GM18511 (cell line): ENCODE results near the gene LRRC75A.
"Not testable (repeated sequence)": the region's sequence is repeated elsewhere in the genome, so short reads cannot be mapped to it uniquely, and the experiment has no call there.

Source experiments
- ATAC-seq: cut with Tn5 transposase; IDR thresholded peaks from one replicate; pipeline ENCODE4 v1.9.1; 2021; ENCODE audit warnings: mild to moderate bottlenecking, moderate library complexity; ENCODE audit not compliant: unreplicated experiment

Gene LRRC75A, protein sequence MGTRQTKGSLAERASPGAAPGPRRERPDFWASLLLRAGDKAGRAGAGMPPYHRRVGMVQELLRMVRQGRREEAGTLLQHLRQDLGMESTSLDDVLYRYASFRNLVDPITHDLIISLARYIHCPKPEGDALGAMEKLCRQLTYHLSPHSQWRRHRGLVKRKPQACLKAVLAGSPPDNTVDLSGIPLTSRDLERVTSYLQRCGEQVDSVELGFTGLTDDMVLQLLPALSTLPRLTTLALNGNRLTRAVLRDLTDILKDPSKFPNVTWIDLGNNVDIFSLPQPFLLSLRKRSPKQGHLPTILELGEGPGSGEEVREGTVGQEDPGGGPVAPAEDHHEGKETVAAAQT

DNA sequence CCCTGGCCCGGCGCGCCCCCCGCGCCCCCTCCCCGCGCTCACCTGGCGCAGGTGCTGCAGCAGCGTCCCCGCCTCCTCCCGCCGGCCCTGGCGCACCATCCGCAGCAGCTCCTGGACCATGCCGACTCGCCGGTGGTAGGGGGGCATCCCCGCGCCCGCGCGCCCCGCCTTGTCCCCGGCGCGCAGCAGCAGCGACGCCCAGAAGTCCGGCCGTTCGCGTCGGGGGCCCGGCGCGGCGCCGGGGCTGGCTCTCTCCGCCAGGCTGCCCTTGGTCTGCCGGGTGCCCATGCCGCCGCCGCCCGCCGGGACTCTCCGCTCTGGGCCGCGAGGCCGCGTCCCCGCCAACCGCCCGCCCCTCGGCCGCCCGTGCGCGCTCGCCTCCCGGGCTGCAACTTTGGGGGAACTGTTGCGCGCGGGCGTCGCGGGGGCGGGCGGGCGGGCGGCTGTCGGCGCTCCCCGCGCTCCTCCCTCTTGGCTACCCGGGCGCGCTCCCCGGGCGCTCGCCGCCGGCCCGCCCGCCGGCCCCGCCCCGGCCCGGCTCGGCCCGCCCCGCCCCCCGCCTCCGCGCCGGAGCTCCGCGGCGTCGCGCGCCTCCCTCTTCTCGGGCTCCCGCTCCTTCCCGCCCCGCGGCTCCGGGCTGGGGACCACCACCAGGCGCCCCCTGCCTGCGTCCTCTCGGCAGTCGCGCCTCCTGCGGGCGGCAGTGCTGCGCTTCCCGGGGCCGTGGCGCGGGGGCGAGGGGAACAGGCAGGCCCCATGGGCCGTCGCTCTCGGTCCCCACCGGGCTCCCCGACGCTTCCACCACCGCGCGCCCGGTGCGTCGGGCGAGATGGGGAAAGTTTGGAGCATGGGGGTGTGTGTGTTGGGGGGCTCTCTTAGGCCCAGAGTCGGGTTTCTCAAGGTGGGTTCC lies at the start of gene LRRC75A:
TSS of gene LRRC75A (minus strand) at position 491 of the 910 bp plus-strand sequence. CDS start at position 288, 203 bp downstream.
- ATAC-seq = peak; percentile 70

DNA sequence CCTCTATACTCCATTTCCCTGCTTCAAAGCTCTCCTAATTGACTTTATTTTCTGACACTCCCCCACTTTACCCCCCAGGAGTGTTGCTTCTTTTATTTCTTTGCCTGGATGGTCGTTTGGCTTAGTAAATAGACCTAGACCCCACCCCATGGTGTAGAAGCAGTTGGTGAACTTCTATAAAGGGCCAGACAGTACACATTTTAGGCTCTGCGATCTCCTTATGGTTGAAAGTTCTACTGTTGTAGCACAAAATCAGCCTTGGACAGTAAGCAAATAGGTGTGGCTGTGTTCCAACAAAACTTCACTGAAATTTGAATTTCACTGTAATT lies 45.1 kb upstream of the LRRC75A start:
- ATAC-seq = no peak

DNA sequence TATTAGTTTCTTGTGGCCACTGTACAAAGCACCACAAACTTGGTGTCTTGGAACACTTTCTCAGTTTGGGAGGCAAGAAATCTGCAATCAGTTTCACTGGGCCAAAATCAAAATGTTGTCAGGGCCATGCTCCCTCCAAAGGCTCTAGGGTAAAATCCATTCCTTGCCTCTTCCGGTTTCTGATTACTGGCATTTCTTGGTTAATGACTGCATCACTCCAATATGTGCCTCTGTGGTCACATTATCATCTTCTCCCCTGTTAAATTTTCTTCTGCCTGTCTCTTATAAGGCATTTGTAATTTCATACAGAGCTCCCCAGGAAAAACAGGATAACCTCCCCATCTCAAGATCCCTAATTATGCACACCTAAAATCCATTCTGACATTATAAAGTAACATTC lies 42.2 kb upstream of the LRRC75A start:
- no peak for ATAC-seq

DNA sequence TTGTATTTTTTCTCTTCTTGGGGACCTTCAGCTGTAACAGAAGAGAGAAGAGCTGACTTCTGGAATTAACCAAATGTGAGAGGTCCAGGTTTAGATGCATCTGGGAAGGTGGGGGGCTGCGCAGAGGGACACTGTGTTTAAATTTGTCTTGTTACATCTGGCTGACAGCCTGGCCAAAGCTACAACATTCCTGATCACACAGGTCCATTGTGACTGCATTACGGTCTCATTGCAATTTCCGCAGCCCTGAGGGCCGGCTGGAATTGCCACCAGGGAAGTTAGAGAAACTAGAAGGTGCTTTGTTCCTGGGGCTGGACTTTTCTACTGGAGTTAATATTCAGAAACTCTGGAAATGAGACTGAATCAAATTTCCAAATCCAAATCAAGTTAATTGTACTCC lies 37.9 kb upstream of the LRRC75A start:
- no peak for ATAC-seq

DNA sequence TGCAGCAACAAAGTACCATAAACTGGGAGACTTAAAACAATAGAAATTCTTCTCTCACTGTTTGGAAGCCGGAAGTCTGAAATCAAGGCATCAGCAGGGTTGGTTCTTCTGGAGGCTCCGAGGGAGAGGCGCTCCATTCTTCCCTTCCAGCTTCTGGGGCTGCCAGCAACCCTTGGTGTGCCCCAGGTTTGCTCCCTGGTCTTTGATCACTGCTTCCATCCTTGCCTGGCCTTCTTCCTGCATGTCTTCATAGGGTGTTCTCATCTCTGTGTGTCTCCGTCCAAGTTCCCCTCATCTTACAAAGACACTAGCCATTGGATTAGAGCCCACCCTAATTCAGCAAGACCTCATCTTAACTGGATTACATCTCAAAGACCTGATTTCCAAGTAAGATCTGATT lies 35.3 kb upstream of the LRRC75A start:
- ATAC-seq = no peak

DNA sequence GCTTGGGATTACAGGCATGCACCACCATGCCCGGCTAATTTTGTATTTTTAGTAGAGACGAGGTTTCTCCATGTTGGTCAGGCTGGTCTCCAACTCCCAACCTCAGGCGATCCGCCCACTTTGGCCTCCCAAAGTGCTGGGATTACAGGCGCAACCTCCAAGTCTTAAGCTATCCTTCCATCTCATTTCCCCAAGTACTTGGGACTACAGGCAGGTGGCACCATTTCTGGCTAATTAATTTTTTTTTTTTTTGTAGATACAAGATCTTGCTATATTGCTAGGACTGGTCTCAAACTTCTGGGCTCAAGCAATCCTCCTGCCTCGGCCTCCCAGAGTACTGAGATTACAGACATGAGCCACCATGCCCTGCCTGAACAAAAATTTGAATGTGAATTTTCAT lies 33.6 kb upstream of the LRRC75A start:
- not testable (repeated sequence) for ATAC-seq

DNA sequence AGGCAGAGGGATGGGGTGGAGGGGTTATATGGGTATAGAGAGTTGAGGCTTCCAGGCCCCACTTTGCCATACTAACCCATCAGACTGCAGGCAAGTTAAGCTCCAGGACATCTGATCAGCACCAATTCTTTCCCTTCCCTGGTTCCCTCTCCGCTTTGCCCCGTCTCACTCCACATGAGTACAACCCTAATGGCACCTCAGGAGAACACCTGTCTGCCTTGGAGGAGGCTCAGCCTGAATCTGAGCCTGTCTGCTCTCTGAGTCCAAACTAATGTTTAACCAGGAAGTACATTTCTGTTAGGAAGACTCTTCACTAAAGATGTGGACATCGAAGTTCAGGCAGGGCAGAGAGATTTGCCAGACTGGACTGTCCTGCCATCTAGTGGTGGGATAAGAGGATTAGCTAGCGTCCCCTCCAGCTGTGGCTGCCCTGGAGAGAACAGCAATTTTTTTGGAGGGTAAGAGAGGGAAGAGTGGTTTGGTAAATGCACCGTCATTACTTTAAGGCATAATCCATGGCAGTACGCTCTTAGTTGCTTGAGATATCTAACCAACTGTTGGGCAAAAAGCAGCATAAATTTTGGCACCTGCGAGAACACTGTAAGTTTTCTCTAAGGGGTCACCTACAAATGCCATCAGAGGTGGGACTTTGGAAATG lies 29.2 kb upstream of the LRRC75A start:
- peak; percentile 91 for ATAC-seq

DNA sequence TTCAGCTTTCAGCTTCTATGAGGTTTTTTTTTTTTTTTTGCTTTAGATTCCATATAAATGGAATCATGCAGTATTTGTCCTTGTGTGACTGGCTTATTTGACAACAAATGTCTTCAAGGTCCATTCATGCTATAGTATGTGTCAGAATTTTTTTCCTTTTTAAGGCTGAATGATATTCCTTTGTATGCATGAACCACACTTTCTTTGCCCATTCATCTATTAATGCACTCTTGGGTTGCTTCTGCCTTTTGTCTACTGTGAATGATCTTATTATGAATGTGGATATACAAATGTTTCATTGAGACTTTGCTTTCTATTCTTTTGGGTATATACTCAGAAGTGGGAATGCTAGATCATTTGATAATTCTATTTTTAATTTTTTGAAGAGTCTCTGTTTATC lies 27.0 kb upstream of the LRRC75A start:
- no peak for ATAC-seq

DNA sequence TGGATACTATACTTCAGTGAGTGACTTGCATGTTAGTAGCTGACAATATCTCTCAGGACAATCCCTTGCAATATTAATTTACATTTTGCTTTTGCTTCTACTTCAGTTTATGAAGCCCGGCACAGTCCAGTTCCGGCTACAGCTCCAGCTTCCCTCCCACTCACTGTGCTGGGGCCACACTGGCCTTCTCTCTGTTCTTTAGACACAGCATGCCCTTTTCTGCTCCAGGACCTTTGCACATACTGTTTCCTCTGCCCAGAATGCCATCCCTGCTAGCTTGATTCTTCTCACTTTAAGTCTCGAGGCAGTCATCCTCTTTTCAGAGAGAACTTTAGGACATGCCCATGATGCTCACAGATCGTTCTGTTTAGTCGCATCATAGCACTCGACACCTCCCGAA lies 25.5 kb upstream of the LRRC75A start:
- no peak for ATAC-seq

DNA sequence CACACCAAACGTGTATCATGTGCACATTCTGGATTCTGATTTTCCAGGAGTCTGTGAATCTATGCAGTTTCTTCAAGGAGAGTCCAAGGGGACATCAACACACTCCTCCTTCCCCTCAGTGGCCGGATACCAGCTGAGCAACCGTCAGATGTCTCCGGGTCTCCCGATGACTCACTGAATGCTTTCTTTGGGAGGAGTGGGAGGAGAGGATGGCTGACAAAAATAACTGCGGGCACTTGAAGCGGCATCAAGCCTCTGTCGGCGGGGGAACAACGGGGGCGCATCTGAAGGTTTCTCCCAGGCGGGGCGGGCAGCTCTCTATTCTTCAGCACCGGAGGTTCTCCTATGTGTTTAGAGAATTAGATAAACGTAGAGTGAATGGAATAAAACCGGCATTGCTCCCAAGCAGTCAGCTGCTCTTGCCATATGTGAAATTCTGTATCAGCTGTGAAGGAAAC lies 24.6 kb upstream of the LRRC75A start:
- ATAC-seq = no peak

DNA sequence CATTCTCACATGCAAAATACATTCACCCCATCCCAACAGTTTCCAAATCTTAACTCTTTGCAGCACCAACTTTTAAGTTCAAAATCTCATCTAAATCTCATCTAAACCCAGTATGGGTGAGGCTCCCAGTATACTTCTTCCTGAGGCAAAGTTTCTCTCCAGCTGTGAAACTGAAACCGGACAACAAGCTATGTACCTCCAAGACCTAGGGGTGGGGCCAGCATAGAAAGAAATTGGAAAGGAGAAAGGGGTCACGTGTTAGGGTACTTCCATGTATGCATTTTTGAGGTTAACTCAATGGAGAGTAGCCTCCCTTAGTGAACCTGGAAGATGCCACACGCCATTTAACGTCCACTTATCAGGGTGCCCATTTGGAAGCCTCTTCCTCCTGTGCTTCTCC lies 23.9 kb upstream of the LRRC75A start:
- no peak for ATAC-seq

DNA sequence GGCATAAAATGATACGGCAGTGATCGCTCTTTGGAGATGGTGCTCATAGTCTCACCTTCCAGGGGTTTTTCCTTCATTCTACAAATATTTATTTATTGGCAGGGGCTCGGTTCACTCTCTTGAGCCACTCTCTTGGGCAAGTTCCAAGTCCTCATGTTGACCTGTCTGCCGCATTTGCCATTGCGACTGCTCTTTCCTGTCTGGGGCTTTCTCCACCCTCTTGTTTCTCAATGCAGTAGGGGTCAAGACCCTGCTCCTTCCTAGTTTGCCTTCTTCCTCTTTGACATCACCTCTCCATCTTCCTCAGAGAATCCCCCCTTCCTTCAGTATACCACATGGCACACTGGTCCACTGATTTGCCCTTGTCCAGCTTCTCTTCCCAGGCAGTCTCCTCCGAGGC lies 21.9 kb upstream of the LRRC75A start:
- no peak for ATAC-seq

DNA sequence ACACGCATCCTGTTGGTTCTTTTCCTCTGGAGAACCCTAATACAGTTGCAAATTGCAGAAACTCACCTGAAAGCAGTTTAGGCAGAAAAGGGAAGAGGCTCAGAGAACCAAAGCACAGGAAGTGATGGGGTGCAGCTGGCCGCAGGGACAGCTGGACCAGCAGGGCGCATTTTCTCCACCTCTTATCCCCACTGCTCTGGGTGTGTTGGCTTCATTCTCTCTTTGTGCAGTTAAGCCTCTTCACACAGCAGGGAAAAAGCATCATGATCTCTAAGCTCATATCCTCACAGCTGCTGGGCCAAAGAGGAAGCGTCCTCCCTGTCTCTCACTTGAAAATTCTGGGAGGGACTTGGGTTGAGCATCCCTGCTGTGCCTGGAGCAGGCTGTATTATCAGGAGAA lies 20.0 kb upstream of the LRRC75A start:
- ATAC-seq = no peak

DNA sequence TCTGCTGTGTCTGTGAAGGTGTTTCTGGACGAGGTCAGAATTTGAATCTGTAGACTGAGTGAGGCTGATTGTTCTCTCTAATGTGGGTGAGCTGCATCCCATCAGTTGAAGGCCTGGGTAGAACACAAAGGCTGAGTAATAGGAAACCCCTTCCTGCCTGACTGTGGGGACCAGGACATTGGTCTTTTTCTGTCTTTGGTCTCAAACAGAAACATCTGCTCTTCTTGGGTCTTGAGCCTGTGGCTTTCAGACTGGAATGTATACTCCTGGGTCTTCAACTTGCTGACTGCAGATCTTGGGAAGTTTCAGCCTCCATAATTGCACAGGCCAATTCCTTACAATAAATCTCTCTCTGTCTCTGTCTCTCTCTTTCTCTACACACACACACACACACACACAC lies 19.6 kb upstream of the LRRC75A start:
- ATAC-seq = no peak

DNA sequence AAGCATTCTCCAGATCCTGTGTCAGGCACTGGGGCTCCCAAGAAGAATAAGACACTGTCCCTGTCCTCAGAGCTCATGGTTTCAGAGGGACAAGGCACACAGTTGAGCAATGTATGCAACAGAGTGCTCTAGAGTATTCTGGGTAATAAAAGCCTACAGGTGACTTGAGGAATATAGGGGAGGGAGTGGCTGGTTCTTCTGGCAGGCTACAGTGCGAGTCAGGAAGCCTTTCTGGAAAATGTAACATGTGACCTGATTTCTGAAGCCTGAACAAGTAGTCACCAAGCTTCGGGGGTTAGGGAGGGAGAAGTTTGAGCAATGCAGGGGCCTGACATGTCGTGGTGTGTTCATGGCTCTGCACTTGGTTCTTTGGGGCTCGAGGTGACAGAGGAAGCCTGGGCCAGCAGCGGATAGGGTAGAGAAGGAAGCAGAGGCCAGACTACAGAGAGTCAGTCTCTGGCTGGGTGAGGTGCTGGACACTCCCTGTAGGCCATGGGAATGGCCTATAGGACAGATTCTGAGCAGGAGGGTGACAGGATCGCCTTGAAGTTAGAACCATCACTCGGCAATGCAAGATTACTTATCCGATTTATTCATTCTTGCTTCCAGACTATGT lies 16.0 kb upstream of the LRRC75A start:
- no peak for ATAC-seq

DNA sequence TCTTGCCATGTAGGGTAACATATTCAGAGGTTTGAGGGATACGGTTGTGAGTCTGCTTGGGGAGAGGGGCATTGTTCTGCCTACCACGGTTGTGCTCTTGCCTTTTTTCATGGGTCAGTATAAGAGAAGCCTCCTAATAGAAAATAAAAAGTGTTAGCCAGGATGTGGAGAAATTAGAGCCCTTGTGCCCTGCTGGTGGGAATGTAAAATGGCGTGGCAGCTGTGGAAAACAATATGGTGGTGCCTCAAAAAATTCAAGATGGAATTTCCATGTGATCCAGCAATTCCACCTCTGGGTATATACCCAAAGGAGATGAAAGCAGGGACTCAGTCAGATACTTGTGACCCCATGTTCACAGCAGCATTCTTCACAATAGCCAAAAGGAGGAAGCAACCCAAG lies 14.2 kb upstream of the LRRC75A start:
- ATAC-seq = no peak

DNA sequence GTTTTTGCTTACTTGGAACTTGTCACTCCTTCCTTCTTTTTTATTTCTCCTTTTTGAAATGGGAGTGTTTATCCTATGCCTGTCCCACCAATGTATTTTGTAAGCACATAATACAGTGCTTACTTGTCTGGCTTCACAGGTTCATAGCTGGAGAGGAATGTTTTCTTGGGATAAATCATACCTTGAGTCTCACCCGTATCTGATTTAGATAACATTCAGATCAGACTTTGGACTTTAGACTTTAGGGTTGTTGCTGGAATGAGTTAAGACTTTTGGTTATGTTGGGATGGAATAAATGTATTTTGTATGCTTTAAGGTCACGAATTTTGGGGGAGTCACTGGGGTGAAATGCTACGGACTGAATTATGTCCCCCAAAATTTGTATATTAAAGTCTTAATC lies 13.0 kb upstream of the LRRC75A start:
- no peak for ATAC-seq

DNA sequence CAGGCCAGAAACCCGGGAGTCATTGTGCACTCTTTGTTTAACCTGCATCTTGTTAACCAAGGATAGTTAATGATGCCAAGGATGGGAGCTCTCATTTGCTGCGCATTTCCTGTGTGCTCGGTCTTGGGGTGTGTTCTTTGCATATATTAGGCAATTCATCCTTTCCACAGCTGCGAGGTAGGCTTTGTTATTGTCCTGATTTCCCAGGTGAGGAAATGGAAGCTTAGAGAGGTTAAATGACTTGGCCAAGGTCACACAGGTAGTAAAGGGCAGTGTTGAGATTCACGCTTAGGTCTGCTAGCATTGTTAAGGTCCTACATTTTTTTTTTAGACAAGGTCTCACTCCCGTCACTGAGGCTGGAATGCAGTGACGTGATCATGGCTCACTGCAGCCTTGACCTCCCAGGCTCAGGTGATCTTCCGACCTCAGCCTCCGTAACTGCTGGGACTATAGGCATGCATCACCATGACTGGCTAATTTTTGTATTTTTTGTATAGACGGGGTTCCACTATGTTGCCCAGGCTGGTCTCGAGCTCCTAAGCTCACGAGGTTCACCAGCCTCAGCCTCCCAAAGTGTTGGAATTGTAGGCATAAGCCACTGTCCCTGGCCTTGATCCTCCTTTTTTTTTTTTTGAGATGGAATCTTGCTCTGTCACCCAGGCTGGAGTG lies 5.0 kb upstream of the LRRC75A start:
- ATAC-seq = no peak

DNA sequence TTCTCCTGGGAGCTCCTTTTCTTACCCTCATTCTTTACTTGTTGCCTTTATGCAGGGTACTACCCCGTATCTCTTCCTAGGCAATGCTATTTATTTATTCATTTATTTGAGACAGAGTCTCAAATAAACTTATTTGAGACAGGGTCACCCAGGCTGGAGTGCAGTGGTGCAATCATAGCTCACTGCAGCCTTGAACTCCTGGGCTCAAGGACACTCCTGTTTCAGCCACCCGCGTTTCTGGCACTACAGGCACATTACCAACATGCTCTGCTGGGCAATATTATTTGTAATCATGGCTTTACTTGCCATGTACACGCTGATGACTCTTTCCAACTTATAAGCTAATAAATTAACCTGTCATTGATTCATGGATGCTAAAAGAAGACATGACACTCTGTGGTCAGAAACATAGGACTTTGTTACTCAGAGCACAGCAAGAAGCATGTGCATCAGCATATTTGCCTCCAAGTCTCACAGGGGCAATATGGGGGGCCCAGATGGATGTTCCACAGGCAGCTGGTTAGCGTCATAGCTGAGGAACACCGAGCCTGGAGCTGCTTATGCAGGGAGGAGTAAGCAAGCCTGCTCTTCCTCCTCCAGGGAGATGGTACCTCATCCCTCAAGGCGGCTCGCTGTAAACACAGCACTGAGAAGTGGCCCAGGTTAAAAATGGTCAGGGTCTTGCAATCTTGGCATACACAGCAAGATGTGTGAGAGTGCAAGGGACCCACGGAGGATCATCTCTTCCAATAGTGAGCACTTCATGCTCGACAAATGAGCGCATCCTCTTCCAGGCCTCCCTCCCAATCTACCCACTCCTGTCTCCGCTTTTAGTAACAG lies 4.2 kb upstream of the LRRC75A start:
- no peak for ATAC-seq

DNA sequence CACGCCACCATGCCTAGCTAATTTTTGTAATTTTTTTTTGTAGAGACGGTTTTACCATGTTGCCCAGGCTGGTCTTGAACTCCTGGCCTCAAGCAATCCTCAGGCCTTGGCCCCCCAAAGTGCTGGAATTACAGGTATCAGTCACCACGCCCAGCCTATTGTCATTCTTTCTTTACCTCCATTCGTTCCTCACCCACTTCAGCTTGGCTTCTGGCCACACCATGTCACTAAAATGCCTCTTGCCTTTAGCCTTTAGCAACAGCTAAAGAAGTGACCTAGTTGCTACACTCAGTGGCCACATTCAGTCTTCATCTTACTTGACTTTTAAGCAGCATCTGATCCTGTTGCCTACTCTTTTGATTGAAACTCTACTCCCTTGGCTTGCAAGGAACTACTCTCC lies 3.6 kb upstream of the LRRC75A start:
- no peak for ATAC-seq
